CD4-positive, alpha-beta T cell treated with Interleukin-15 for 1 hour (primary cell): ENCODE data around the gene IPO5.
"Not testable (repeated sequence)": the region's sequence is repeated elsewhere in the genome, so short reads cannot be mapped to it uniquely, and the experiment has no call there.

Source experiments
- DNase-seq: peaks from one replicate; pipeline ENCODE4 v3.0.0-alpha.2; 2020

IPO5 gene

GRCh38 chr13:98019186-98019585 is 65.7 kb downstream of the IPO5 start:
- DNase-seq, result no peak

GRCh38 chr13:98020271-98020670 is 66.8 kb downstream of the IPO5 start:
- DNase-seq, result no peak

GRCh38 chr13:98022210-98022609 is 68.7 kb downstream of the IPO5 start:
- no peak for DNase-seq

GRCh38 chr13:98025480-98026025 is 72.1 kb downstream of the IPO5 start:
- no peak for DNase-seq

GRCh38 chr13:98026457-98026857 is 73.0 kb downstream of the IPO5 start:
- no peak for DNase-seq

GRCh38 chr13:98032168-98032567 is 78.7 kb downstream of the IPO5 start:
- DNase-seq, result no peak

- DNase-seq, result no peak
Measured at GRCh38 chr13:98033277-98034247, 80.1 kb downstream of the IPO5 start.

GRCh38 chr13:98035373-98035772 is 81.9 kb downstream of the IPO5 start:
- no peak for DNase-seq

GRCh38 chr13:98036564-98037302 is 83.3 kb downstream of the IPO5 start:
- DNase-seq, result not testable (repeated sequence)

- DNase-seq, result no peak
Measured at GRCh38 chr13:98039261-98039660, 85.8 kb downstream of the IPO5 start.

GRCh38 chr13:98039964-98040363 is 86.5 kb downstream of the IPO5 start:
- DNase-seq, result no peak

- DNase-seq, result no peak
Measured at GRCh38 chr13:98041081-98041820, 87.8 kb downstream of the IPO5 start.

- DNase-seq, result no peak
Measured at GRCh38 chr13:98044301-98044700, 90.8 kb downstream of the IPO5 start.

- not testable (repeated sequence) for DNase-seq
Measured at GRCh38 chr13:98047785-98048184, 94.3 kb downstream of the IPO5 start.

- DNase-seq, result no peak
Measured at GRCh38 chr13:98048265-98048664, 94.8 kb downstream of the IPO5 start.

- no peak for DNase-seq
Measured at GRCh38 chr13:98050041-98050466, 96.6 kb downstream of the IPO5 start.

GRCh38 chr13:98052412-98052811 is 98.9 kb downstream of the IPO5 start:
- DNase-seq, result no peak

GRCh38 chr13:98054301-98054700 is 100.8 kb downstream of the IPO5 start:
- no peak for DNase-seq

- no peak for DNase-seq
Measured at GRCh38 chr13:98055623-98056022, 102.1 kb downstream of the IPO5 start.

GRCh38 chr13:98056839-98057410 is 103.5 kb downstream of the IPO5 start:
- DNase-seq, result no peak

- DNase-seq, result no peak
Measured at GRCh38 chr13:98059276-98059675, 105.8 kb downstream of the IPO5 start.

GRCh38 chr13:98060282-98060681 is 106.8 kb downstream of the IPO5 start:
- DNase-seq, result no peak

- DNase-seq, result no peak
Measured at GRCh38 chr13:98065468-98065867, 112.0 kb downstream of the IPO5 start.
